MM.1S (cell line): ENCODE data around the gene RAB27B.

Experiments used
- CTCF ChIP-seq: fragments of 300-600 bp; sonication (generic); IDR thresholded peaks from 2 replicates; pipeline ENCODE4 v1.5.1; 2016; ENCODE audit warnings: antibody characterized with exemption, low read length, mixed read lengths
- EZH2phosphoT487 ChIP-seq: fragments of 300-600 bp; sonication (generic); IDR thresholded peaks from 2 replicates; pipeline ENCODE4 v1.6.1; 2018; ENCODE audit warnings: antibody characterized with exemption, low read length

GRCh38 chr18:54900290-54900689, 72.0 kb downstream of the RAB27B start:
- TF ChIP-seq CTCF (no peak), EZH2phosphoT487 (no peak)
